ENCODE data around the gene RPL36A. TPM values are rescaled to one million over a fixed set of nuclear protein-coding genes. Genes with fewer than 3 reads are reported as not detected.

RPL36A gene
- total RNA-seq, 1 donor = 87.2 TPM

DNA sequence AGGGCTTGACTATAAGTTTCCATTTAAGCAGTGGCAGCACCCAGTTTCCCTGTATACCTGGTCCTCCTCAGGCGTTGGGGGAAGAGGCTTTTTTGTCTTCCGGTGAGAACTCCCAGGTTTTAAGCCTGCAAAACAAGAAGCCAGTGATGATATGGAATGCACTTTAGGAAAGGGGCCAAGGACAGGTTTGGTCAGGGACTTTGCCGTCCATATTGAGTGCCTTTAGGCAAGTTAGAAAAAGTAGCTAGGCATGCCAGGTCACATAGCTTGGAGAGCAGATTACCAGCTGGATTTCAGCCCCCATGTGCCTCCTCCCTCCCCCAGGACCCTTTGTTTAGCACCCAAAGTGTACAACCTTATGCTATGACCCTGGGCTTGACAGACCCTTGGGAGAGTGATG, 28.7 kb upstream of the RPL36A start:
- Histone ChIP-seq H2AFZ (ENCODE audit: low read length) (no peak overlapping the region), H3K9me3 (ENCODE audit: low read depth, low read length) (no peaks in the 10 kb centered on the region), H3K79me2 (ENCODE audit: insufficient read depth, low read length) (no peaks in the 10 kb centered on the region), H3K4me3 (ENCODE audit: insufficient read depth, low read length) (no peak overlapping the region), H3K4me1 (ENCODE audit: insufficient read depth, low read length) (no peaks in the 10 kb centered on the region), H3K36me3 (ENCODE audit: insufficient read depth, low read length) (no peaks in the 10 kb centered on the region), H3K27me3 (ENCODE audit: insufficient read depth, low read length) (peaks cover 9% of the 10 kb centered on the region), H4K20me1 (ENCODE audit: insufficient read depth, low read length) (no peaks in the 10 kb centered on the region), H3K27ac (ENCODE audit: low read depth, low read length) (no peak overlapping the region), H3K4me2 (ENCODE audit: insufficient read depth, low read length) (no peak overlapping the region)
- TF ChIP-seq, protein P1, sequence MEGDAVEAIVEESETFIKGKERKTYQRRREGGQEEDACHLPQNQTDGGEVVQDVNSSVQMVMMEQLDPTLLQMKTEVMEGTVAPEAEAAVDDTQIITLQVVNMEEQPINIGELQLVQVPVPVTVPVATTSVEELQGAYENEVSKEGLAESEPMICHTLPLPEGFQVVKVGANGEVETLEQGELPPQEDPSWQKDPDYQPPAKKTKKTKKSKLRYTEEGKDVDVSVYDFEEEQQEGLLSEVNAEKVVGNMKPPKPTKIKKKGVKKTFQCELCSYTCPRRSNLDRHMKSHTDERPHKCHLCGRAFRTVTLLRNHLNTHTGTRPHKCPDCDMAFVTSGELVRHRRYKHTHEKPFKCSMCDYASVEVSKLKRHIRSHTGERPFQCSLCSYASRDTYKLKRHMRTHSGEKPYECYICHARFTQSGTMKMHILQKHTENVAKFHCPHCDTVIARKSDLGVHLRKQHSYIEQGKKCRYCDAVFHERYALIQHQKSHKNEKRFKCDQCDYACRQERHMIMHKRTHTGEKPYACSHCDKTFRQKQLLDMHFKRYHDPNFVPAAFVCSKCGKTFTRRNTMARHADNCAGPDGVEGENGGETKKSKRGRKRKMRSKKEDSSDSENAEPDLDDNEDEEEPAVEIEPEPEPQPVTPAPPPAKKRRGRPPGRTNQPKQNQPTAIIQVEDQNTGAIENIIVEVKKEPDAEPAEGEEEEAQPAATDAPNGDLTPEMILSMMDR (IDR thresholded peaks at IDR 0.05; ENCODE audit: extremely low read depth, low read depth, low read length) = no peak
- DNase-seq (ENCODE audit: insufficient read length, low spot score, missing footprints) = no peak

DNA sequence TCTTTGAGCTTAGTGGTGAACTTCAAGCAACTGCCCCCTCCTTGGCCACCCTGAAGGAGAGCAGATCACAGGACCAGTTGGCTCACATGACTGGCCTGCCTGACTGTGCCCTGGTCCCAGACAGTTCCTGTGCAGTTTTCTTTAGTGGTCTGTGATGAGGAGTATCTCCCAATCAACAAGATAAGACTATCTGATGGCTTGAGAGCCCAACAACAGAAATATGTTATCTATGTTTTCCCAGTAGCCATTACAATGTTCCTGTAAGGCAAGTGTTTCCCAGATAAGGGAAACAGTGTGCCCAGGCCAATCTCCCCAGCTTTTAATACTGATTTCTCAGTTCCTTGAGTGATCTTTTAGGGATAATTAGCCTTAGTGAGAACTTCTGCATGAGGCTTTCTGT, 28.1 kb upstream of the RPL36A start:
- Histone ChIP-seq H4K20me1 (ENCODE audit: insufficient read depth, low read length) (no peaks in the 10 kb centered on the region), H3K4me1 (ENCODE audit: insufficient read depth, low read length) (no peaks in the 10 kb centered on the region), H3K27ac (ENCODE audit: low read depth, low read length) (no peak overlapping the region), H3K79me2 (ENCODE audit: insufficient read depth, low read length) (no peaks in the 10 kb centered on the region), H2AFZ (ENCODE audit: low read length) (no peak overlapping the region), H3K36me3 (ENCODE audit: insufficient read depth, low read length) (no peaks in the 10 kb centered on the region), H3K4me3 (ENCODE audit: insufficient read depth, low read length) (no peak overlapping the region), H3K27me3 (ENCODE audit: insufficient read depth, low read length) (peaks cover 9% of the 10 kb centered on the region), H3K4me2 (ENCODE audit: insufficient read depth, low read length) (no peak overlapping the region), H3K9me3 (ENCODE audit: low read depth, low read length) (no peaks in the 10 kb centered on the region)
- no peak for DNase-seq (ENCODE audit: insufficient read length, low spot score, missing footprints)
- TF ChIP-seq, protein P1 (IDR thresholded peaks at IDR 0.05; ENCODE audit: extremely low read depth, low read depth, low read length) = no peak

DNA sequence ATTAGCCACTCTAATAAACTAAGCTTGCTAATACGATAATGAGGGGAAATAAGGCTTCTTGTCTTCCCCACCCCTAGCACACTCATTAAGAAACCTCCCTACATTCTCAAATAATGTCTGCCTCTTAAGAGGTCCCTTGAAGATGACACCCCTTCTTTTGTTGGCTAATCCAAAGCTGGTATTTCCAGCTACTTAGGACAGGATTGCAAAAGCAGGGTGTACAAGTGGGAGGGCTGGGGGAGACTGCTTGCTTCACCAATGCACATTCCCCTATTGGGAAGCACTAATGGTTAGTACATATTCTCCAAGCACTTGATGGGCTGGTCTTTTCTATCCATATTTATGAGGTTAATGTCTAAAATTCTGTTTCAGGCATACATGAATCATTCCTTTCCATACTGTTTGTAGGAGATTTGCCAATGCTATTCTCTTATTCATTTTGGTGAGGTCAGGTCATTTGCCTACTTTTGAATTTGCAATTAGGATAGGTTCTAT, 25.5 kb upstream of the RPL36A start:
- Histone ChIP-seq H3K9me3 (ENCODE audit: low read depth, low read length) (no peaks in the 10 kb centered on the region), H2AFZ (ENCODE audit: low read length) (no peak overlapping the region), H4K20me1 (ENCODE audit: insufficient read depth, low read length) (no peaks in the 10 kb centered on the region), H3K27me3 (ENCODE audit: insufficient read depth, low read length) (peaks cover 9% of the 10 kb centered on the region), H3K4me2 (ENCODE audit: insufficient read depth, low read length) (no peak overlapping the region), H3K4me1 (ENCODE audit: insufficient read depth, low read length) (no peaks in the 10 kb centered on the region), H3K27ac (ENCODE audit: low read depth, low read length) (no peak overlapping the region), H3K36me3 (ENCODE audit: insufficient read depth, low read length) (no peaks in the 10 kb centered on the region), H3K79me2 (ENCODE audit: insufficient read depth, low read length) (no peaks in the 10 kb centered on the region), H3K4me3 (ENCODE audit: insufficient read depth, low read length) (no peak overlapping the region)
- TF ChIP-seq, protein P1 (IDR thresholded peaks at IDR 0.05; ENCODE audit: extremely low read depth, low read depth, low read length) = no peak
- no peak for DNase-seq (ENCODE audit: insufficient read length, low spot score, missing footprints)

DNA sequence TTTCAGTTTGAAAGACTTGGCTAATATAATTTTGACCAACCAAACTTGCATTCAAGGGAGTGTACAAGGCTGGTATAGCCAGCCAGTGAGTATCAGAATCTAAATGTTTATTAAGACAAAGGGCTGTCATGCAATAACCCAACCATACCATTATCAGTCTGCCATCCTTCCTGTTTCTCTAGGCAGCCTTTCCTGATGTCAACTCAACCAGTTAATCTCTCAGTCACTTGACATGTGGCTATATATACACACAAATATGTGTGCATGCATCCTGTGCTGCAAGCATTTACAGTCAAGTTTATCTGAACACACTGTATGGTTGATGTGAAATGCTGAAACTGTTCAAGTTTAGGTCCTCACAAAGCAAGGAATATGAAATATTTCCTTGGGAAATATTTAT, 22.0 kb upstream of the RPL36A start:
- H3K27ac ChIP-seq (ENCODE audit: low read depth, low read length) = no peak overlapping the region
- DNase-seq (ENCODE audit: insufficient read length, low spot score, missing footprints) = no peak
- H2AFZ ChIP-seq (ENCODE audit: low read length) = no peak overlapping the region
- no peaks in the 10 kb centered on the region for H4K20me1 ChIP-seq (ENCODE audit: insufficient read depth, low read length)
- no peaks in the 10 kb centered on the region for H3K4me1 ChIP-seq (ENCODE audit: insufficient read depth, low read length)
- no peaks in the 10 kb centered on the region for H3K36me3 ChIP-seq (ENCODE audit: insufficient read depth, low read length)
- H3K27me3 ChIP-seq (ENCODE audit: insufficient read depth, low read length) = no peaks in the 10 kb centered on the region
- H3K79me2 ChIP-seq (ENCODE audit: insufficient read depth, low read length) = no peaks in the 10 kb centered on the region
- H3K4me2 ChIP-seq (ENCODE audit: insufficient read depth, low read length) = no peak overlapping the region
- no peaks in the 10 kb centered on the region for H3K9me3 ChIP-seq (ENCODE audit: low read depth, low read length)
- H3K4me3 ChIP-seq (ENCODE audit: insufficient read depth, low read length) = no peak overlapping the region
- TF ChIP-seq, protein P1 (IDR thresholded peaks at IDR 0.05; ENCODE audit: extremely low read depth, low read depth, low read length) = no peak

Measured in osteoblast (primary cell).